Measurements from ENCODE around the gene SLC25A22. TPM values are rescaled to one million over a fixed set of nuclear protein-coding genes. Genes with fewer than 3 reads are reported as not detected.

SLC25A22 gene
- total RNA-seq, 2 experiments from 2014 or later: 9.1 to 11.1 TPM

- Mint-ChIP-seq H3K27ac (no peak overlapping the region), H3K36me3 (ENCODE audit: low read depth) (no peaks in the 10 kb centered on the region), H3K9me3 (no peaks in the 10 kb centered on the region), H3K4me1 (ENCODE audit: low read depth) (peaks cover 3% of the 10 kb centered on the region), H3K27me3 (no peaks in the 10 kb centered on the region), H3K4me3 (peak overlapping the region; percentile 11)
- intact Hi-C loops (cut with DNase I, micrococcal nuclease): loop anchor here in 1 of 2 experiments (10.0 kb wide), 1 partner anchor 568 kb away; the partner anchor contains the start of genes PSMD13 and SIRT3
- DNase-seq (no peak), ATAC-seq (ENCODE audit: poor library complexity) (no peak)
- H3K4me3 ChIP-seq (ENCODE audit: low read length): no peak overlapping the region
- TF ChIP-seq CTCF (IDR thresholded peaks at IDR 0.05): no peak
- no peak overlapping the region for H3K27ac ChIP-seq (ENCODE audit: low read depth in 1 of 2, low read length in 2 of 2)
- ChIA-PET CTCF (no interaction called here), POLR2A (interaction anchor here (1.0 to 5.6 kb wide), 2 partner anchors 10 to 17 kb away, joined by 3 to 31 read pairs; partner anchors contain the start of gene PNPLA2)
- H3K9me3 ChIP-seq (ENCODE audit: control insufficient read depth in 1 of 2, insufficient read depth in 1 of 2, low read length in 2 of 2): no peaks in the 10 kb centered on the region
- H3K4me1 ChIP-seq (ENCODE audit: insufficient read depth, low read length): peaks cover 44% of the 10 kb centered on the region
- H3K36me3 ChIP-seq (ENCODE audit: insufficient read depth, low read length): peaks cover 29% of the 10 kb centered on the region
- H3K27me3 ChIP-seq (ENCODE audit: control insufficient read depth in 1 of 2, insufficient read depth in 2 of 2, low read length in 2 of 2): no peaks in the 10 kb centered on the region
These were observed 4.8 kb upstream of the SLC25A22 start for GRCh38 chr11:802693-803466.

- Mint-ChIP-seq H3K9me3 (no peaks in the 10 kb centered on the region), H3K4me1 (ENCODE audit: low read depth) (peaks cover 4% of the 10 kb centered on the region), H3K27me3 (no peaks in the 10 kb centered on the region), H3K36me3 (ENCODE audit: low read depth) (no peaks in the 10 kb centered on the region), H3K27ac (no peak overlapping the region), H3K4me3 (peak overlapping the region; percentile 11)
- intact Hi-C loops (cut with DNase I, micrococcal nuclease): loop anchor here in 1 of 2 experiments (10.0 kb wide), 1 partner anchor 567 kb away; the partner anchor contains the start of genes PSMD13 and SIRT3
- Histone ChIP-seq H3K27me3 (ENCODE audit: control insufficient read depth in 1 of 2, insufficient read depth in 2 of 2, low read length in 2 of 2) (no peaks in the 10 kb centered on the region), H3K4me1 (ENCODE audit: insufficient read depth, low read length) (peaks cover 51% of the 10 kb centered on the region), H3K9me3 (ENCODE audit: control insufficient read depth in 1 of 2, insufficient read depth in 1 of 2, low read length in 2 of 2) (no peaks in the 10 kb centered on the region), H3K36me3 (ENCODE audit: insufficient read depth, low read length) (peaks cover 29% of the 10 kb centered on the region), H3K27ac (ENCODE audit: low read depth in 1 of 2, low read length in 2 of 2) (no peak overlapping the region), H3K4me3 (ENCODE audit: low read length) (no peak overlapping the region)
- ATAC-seq (ENCODE audit: poor library complexity): no peak
- DNase-seq: no peak
- POLR2A ChIA-PET: interaction anchor here (1.0 to 5.6 kb wide), 2 partner anchors 11 to 18 kb away, joined by 3 to 31 read pairs; partner anchors contain the start of gene PNPLA2
- no peak for TF ChIP-seq CTCF (IDR thresholded peaks at IDR 0.05)
- CTCF ChIA-PET: no interaction called here
These were observed 4.0 kb upstream of the SLC25A22 start for GRCh38 chr11:802018-802617.

- H3K27me3 Mint-ChIP-seq: no peaks in the 10 kb centered on the region
- H3K4me3 Mint-ChIP-seq: no peak overlapping the region
- intact Hi-C loops (cut with DNase I, micrococcal nuclease): loop anchor here in 1 of 2 experiments (10.0 kb wide), 1 partner anchor 566 kb away; the partner anchor contains the start of genes PSMD13 and SIRT3
- ATAC-seq (ENCODE audit: poor library complexity) (no peak), DNase-seq (no peak)
- H3K9me3 Mint-ChIP-seq: no peaks in the 10 kb centered on the region
- no peaks in the 10 kb centered on the region for H3K9me3 ChIP-seq (ENCODE audit: control insufficient read depth in 1 of 2, insufficient read depth in 1 of 2, low read length in 2 of 2)
- no peak overlapping the region for H3K27ac Mint-ChIP-seq
- POLR2A ChIA-PET: interaction anchor here (0.9 to 1.0 kb wide), 3 partner anchors 8 to 18 kb away, joined by 3 read pairs; partner anchors contain the start of gene RPLP2
- H3K27ac ChIP-seq (ENCODE audit: low read depth in 1 of 2, low read length in 2 of 2): no peak overlapping the region
- TF ChIP-seq CTCF (IDR thresholded peaks at IDR 0.05): no peak
- peaks cover 12% of the 10 kb centered on the region for H3K4me1 Mint-ChIP-seq (ENCODE audit: low read depth)
- H3K4me1 ChIP-seq (ENCODE audit: insufficient read depth, low read length): peaks cover 60% of the 10 kb centered on the region
- CTCF ChIA-PET: no interaction called here
- peaks cover 2% of the 10 kb centered on the region for H3K36me3 Mint-ChIP-seq (ENCODE audit: low read depth)
- H3K4me3 ChIP-seq (ENCODE audit: low read length): no peak overlapping the region
- H3K36me3 ChIP-seq (ENCODE audit: insufficient read depth, low read length): peaks cover 29% of the 10 kb centered on the region
- H3K27me3 ChIP-seq (ENCODE audit: control insufficient read depth in 1 of 2, insufficient read depth in 2 of 2, low read length in 2 of 2): no peaks in the 10 kb centered on the region
These were observed 3.2 kb upstream of the SLC25A22 start for GRCh38 chr11:801097-801780.
